Right ventricle myocardium inferior (tissue), 1 donor: ENCODE data around the gene BET1L. TPM values are rescaled to one million over a fixed set of nuclear protein-coding genes. Genes with fewer than 3 reads are reported as not detected.

Source experiments
- total RNA-seq: library from RNA; stranded (reverse); fragmentation: NEBNext Ultra II Directional; extraction: Animal tissue kit (Norgen Biotek cat#: 25700); gene quantifications from one replicate; pipeline ENCODE4 v1.2.1, GENCODE V29; 2021
- donor health status: DM: no; HTN: yes; CAD: no; lungs with severe emphysema.

BET1L gene
- total RNA-seq, 1 donor from 2014 or later = 19.4 TPM

Other genes with a start within 250 kb of the BET1L start
- gene SCGB1C1, start 14.3 kb downstream of the BET1L start, total RNA-seq = not detected
- gene RIC8A, start 309 bp upstream of the BET1L start, total RNA-seq = 52.3 TPM
- gene SIRT3, start 28.9 kb upstream of the BET1L start, total RNA-seq = 39.7 TPM
- gene PSMD13, start 29.6 kb upstream of the BET1L start, total RNA-seq = 91.7 TPM
- gene NLRP6, start 71.0 kb upstream of the BET1L start, total RNA-seq = 0.14 TPM
- gene PGGHG, start 81.7 kb upstream of the BET1L start, total RNA-seq = 10.0 TPM
- not detected for gene IFITM5, start 92.1 kb upstream of the BET1L start, total RNA-seq
- gene IFITM2, start 100.4 kb upstream of the BET1L start, total RNA-seq = 253 TPM
- gene IFITM1, start 106.6 kb upstream of the BET1L start, total RNA-seq = 125 TPM
- gene IFITM3, start 113.5 kb upstream of the BET1L start, total RNA-seq = 401 TPM
- 0.54 TPM for gene B4GALNT4, start 162.1 kb upstream of the BET1L start, total RNA-seq
- gene PKP3, start 186.8 kb upstream of the BET1L start, total RNA-seq = 0.32 TPM
- 50.0 TPM for gene SIGIRR, start 207.6 kb upstream of the BET1L start, total RNA-seq
- gene ANO9, start 234.6 kb upstream of the BET1L start, total RNA-seq = 0.41 TPM
- gene PTDSS2, start 242.9 kb upstream of the BET1L start, total RNA-seq = 27.8 TPM